ENCODE data around the gene PKNOX1.

Gene PKNOX1

DNA sequence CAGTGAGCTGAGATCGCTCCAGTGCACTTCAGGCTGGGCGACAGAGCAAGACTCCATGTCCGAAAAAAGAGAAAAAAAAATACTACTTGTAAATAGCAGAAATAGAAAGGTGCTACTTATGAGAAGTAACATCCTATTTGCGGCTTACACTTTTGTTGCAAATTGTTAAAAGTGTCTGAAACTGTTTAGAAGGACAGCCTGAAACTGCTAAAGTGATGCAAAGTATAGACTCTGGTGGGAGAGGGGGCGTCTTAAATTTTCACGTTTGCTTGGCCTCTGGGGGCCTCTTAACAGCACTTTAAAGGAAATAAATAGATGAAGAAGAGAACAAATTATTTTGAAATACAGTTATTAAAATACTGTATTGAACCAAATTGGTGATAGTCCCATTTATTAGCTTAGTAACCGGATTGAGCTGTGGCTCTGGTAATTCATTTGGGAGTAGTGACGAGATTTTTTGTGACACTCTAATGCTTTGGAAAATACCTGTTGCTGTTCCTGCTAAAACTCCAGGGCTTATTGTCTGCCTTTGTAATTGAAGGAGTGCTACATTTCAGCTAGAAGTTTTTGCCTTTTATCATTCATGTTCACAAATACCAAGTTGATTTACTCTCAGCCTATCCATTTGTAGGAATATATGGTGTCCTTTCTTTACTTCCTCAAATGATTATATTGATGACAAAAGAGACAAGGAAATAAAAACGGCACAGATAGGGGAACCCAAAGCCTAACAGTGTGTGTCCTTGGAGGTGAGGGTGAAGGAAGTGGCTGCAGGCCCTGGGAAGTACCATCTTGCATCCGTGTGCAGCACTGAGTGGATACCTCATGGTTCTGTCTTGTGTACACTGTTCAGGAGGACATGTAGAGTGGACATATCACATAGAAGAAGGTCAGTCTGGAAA, 6.2 kb downstream of the PKNOX1 start:
- Histone ChIP-seq H3K9me3 (ENCODE audit: insufficient read depth, low read length) (peaks cover 16% of the 10 kb centered on the region; the same call in 1 of the 2 replicates), H3K27me3 (ENCODE audit: insufficient read depth, insufficient read length) (no peaks in the 10 kb centered on the region), H3K4me3 (ENCODE audit: insufficient read length, low read depth) (no peak overlapping the region), H3K4me1 (ENCODE audit: insufficient read depth, insufficient read length) (peaks cover 18% of the 10 kb centered on the region), H3K9ac (ENCODE audit: insufficient read length, low read depth) (no peak overlapping the region), H3K36me3 (ENCODE audit: insufficient read depth, insufficient read length, low read length) (peaks cover 34% of the 10 kb centered on the region)
- TF ChIP-seq YY1 (IDR thresholded peaks at IDR 0.05; ENCODE audit: insufficient read depth, insufficient read length), result no peak
- TF ChIP-seq ZNF274 (IDR thresholded peaks at IDR 0.05; ENCODE audit: low read depth, low read length), result no peak
- TF ChIP-seq SUZ12 (IDR thresholded peaks at IDR 0.05; ENCODE audit: extremely low read depth, insufficient read depth, insufficient read length), result no peak
- no peak for DNase-seq (ENCODE audit: low read depth, low spot score)

DNA sequence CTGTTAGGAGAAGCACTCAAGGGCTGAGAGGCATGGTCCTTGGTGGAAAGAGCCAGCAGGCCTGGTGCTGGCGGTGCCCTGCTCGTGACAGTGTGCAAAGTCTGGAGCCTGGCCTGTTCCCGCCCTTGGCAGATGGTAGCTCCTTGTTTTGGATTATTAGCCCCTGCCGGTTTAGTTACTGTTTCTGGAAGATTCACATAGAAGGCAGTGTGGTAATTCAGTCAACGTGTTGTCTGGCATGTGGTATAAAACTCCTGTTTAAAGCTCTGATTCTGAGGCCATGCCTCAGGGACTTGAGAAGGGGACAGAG, 6.8 kb downstream of the PKNOX1 start:
- TF ChIP-seq YY1 (IDR thresholded peaks at IDR 0.05; ENCODE audit: insufficient read depth, insufficient read length), result no peak
- TF ChIP-seq SUZ12 (IDR thresholded peaks at IDR 0.05; ENCODE audit: extremely low read depth, insufficient read depth, insufficient read length), result no peak
- no peak for TF ChIP-seq ZNF274 (IDR thresholded peaks at IDR 0.05; ENCODE audit: low read depth, low read length)
- Histone ChIP-seq H3K9ac (ENCODE audit: insufficient read length, low read depth) (no peak overlapping the region), H3K9me3 (ENCODE audit: insufficient read depth, low read length) (peaks cover 16% of the 10 kb centered on the region; the same call in 1 of the 2 replicates), H3K27me3 (ENCODE audit: insufficient read depth, insufficient read length) (no peaks in the 10 kb centered on the region), H3K4me1 (ENCODE audit: insufficient read depth, insufficient read length) (peaks cover 16% of the 10 kb centered on the region), H3K36me3 (ENCODE audit: insufficient read depth, insufficient read length, low read length) (peaks cover 34% of the 10 kb centered on the region), H3K4me3 (ENCODE audit: insufficient read length, low read depth) (no peak overlapping the region)
- DNase-seq (ENCODE audit: low read depth, low spot score), result no peak

DNA sequence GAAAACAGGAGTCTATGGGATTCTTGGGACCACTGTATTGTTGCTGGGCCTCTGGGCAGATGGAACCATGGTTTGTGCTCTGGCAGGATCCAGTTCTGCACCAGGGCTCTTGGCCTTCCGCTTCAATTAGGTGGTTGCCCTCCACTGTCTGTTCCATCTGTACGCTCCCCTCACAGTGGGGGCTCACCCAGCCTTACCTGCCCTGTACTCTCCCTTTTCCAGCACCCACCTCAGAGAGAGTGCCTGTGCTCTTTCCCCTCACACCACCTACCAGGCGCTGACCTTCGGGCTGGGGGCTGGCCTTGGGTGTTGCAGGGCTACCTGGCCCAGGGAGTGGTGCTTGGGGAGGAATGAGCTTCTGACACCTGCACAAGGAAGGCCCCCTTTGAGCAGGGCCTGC, 7.5 kb downstream of the PKNOX1 start:
- Histone ChIP-seq H3K9me3 (ENCODE audit: insufficient read depth, low read length) (peaks cover 9% of the 10 kb centered on the region; the same call in 1 of the 2 replicates), H3K36me3 (ENCODE audit: insufficient read depth, insufficient read length, low read length) (peaks cover 27% of the 10 kb centered on the region), H3K9ac (ENCODE audit: insufficient read length, low read depth) (no peak overlapping the region), H3K27me3 (ENCODE audit: insufficient read depth, insufficient read length) (no peaks in the 10 kb centered on the region), H3K4me1 (ENCODE audit: insufficient read depth, insufficient read length) (peaks cover 13% of the 10 kb centered on the region), H3K4me3 (ENCODE audit: insufficient read length, low read depth) (no peak overlapping the region)
- no peak for DNase-seq (ENCODE audit: low read depth, low spot score)
- TF ChIP-seq ZNF274 (IDR thresholded peaks at IDR 0.05; ENCODE audit: low read depth, low read length) (no peak), SUZ12 (IDR thresholded peaks at IDR 0.05; ENCODE audit: extremely low read depth, insufficient read depth, insufficient read length) (no peak), YY1 (IDR thresholded peaks at IDR 0.05; ENCODE audit: insufficient read depth, insufficient read length) (no peak)

DNA sequence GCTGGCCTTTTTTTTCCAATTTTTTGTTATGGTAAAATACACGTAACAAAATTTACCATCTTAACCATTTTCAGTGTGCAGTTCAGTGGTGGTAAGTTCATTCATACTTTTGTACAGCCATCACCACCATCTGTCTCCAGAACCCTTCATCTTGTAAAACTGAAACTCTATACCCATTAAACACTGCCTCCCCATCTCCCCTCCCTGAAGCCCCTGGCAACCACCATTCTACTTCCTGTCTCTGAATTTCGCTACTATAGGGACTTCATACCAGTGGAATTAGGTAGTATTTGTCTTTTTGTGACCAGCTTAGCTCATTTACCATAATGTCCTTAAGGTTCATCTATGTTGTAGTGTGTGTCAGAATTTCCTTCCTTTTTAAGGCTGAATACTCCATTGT, 8.7 kb downstream of the PKNOX1 start:
- TF ChIP-seq SUZ12 (IDR thresholded peaks at IDR 0.05; ENCODE audit: extremely low read depth, insufficient read depth, insufficient read length), result no peak
- no peak for TF ChIP-seq ZNF274 (IDR thresholded peaks at IDR 0.05; ENCODE audit: low read depth, low read length)
- TF ChIP-seq YY1 (IDR thresholded peaks at IDR 0.05; ENCODE audit: insufficient read depth, insufficient read length), result no peak
- Histone ChIP-seq H3K36me3 (ENCODE audit: insufficient read depth, insufficient read length, low read length) (peaks cover 17% of the 10 kb centered on the region), H3K4me3 (ENCODE audit: insufficient read length, low read depth) (no peak overlapping the region), H3K9ac (ENCODE audit: insufficient read length, low read depth) (no peak overlapping the region), H3K9me3 (ENCODE audit: insufficient read depth, low read length) (no peaks in the 10 kb centered on the region), H3K4me1 (ENCODE audit: insufficient read depth, insufficient read length) (peaks cover 13% of the 10 kb centered on the region), H3K27me3 (ENCODE audit: insufficient read depth, insufficient read length) (no peaks in the 10 kb centered on the region)
- DNase-seq (ENCODE audit: low read depth, low spot score), result no peak

DNA sequence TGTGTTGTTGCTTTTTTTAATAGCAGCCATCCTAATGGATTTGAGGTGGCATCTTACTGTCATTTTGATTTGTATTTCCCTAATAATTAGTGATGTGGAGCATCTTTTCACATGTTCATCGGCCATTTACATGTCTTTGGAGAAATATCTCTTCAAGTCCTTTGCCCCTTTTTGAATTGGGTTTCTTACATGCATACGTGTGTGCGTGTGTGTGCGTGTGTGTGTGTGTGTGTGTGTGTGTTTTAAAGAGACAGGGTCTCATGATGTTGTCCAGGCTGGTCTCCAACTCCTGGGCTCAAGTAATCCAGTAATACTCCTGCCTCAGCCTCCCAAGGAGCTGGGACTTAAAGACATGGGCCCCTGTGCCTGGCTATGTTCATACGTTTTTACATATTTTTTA, 9.5 kb downstream of the PKNOX1 start:
- peaks cover 13% of the 10 kb centered on the region for H3K4me1 ChIP-seq (ENCODE audit: insufficient read depth, insufficient read length)
- no peak overlapping the region for H3K4me3 ChIP-seq (ENCODE audit: insufficient read length, low read depth)
- H3K9me3 ChIP-seq (ENCODE audit: insufficient read depth, low read length), result no peaks in the 10 kb centered on the region
- TF ChIP-seq YY1 (IDR thresholded peaks at IDR 0.05; ENCODE audit: insufficient read depth, insufficient read length) (no peak), ZNF274 (IDR thresholded peaks at IDR 0.05; ENCODE audit: low read depth, low read length) (no peak), SUZ12 (IDR thresholded peaks at IDR 0.05; ENCODE audit: extremely low read depth, insufficient read depth, insufficient read length) (no peak)
- no peak for DNase-seq (ENCODE audit: low read depth, low spot score)
- H3K9ac ChIP-seq (ENCODE audit: insufficient read length, low read depth), result no peak overlapping the region
- no peaks in the 10 kb centered on the region for H3K27me3 ChIP-seq (ENCODE audit: insufficient read depth, insufficient read length)
- peaks cover 14% of the 10 kb centered on the region for H3K36me3 ChIP-seq (ENCODE audit: insufficient read depth, insufficient read length, low read length)

DNA sequence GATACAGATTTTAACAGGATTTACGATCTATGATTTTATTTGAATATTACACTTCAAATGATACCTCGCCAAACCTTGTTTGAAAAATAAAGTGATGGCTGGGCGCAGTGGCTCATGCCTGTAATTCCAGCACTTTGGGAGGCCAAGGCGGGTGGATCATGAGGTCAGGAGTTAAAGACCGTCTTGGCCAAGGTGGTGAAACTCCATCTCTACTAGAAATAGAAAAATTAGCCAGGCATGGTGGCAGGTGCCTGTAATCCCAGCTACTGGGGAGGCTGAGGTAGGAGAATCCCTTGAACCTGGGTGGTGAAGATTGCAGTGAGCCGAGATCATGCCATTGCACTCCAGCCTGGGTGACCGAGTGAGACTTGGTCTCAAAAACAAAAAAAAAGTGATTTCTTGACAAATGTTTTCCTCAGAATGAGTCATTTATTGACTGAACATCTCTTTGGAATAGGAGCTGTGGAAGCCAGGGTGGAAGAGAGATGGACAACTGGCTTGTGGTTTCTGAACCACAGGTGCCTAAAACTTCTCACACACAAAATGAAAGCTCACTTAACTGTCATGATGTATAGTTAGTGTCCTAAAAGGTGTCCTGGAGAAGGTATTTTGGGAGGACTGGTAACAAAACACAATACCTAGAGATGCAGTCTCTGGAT, 11.9 kb downstream of the PKNOX1 start:
- DNase-seq (ENCODE audit: low read depth, low spot score), result no peak
- peaks cover 6% of the 10 kb centered on the region for H3K36me3 ChIP-seq (ENCODE audit: insufficient read depth, insufficient read length, low read length)

More for the DNA sequence above, 11.9 kb downstream of the PKNOX1 start:
- H3K4me1 ChIP-seq (ENCODE audit: insufficient read depth, insufficient read length), result peaks cover 9% of the 10 kb centered on the region
- no peaks in the 10 kb centered on the region for H3K27me3 ChIP-seq (ENCODE audit: insufficient read depth, insufficient read length)
- H3K9me3 ChIP-seq (ENCODE audit: insufficient read depth, low read length), result no peaks in the 10 kb centered on the region
- no peak overlapping the region for H3K9ac ChIP-seq (ENCODE audit: insufficient read length, low read depth)
- H3K4me3 ChIP-seq (ENCODE audit: insufficient read length, low read depth), result no peak overlapping the region
- TF ChIP-seq YY1 (IDR thresholded peaks at IDR 0.05; ENCODE audit: insufficient read depth, insufficient read length), result no peak
- no peak for TF ChIP-seq ZNF274 (IDR thresholded peaks at IDR 0.05; ENCODE audit: low read depth, low read length)
- TF ChIP-seq SUZ12 (IDR thresholded peaks at IDR 0.05; ENCODE audit: extremely low read depth, insufficient read depth, insufficient read length), result no peak

Data from NT2/D1 (cell line).